HEK293T (cell line): ENCODE data around the gene PKD1L1.

Experiments used
- CTCF ChIA-PET: fragments of 350-600 bp; formaldehyde crosslinking; extraction: SDS; loops from one replicate; lab custom pipeline; 2021; ENCODE audit warnings: antibody characterized with exemption, inconsistent platforms; lab: Yijun Ruan, JAX
- POLR2A ChIA-PET: fragments of 350-600 bp; formaldehyde crosslinking; extraction: SDS; loops from one replicate; lab custom pipeline; 2020; ENCODE audit warnings: antibody characterized with exemption, inconsistent platforms; lab: Yijun Ruan, JAX
- DNase-seq: peaks from one replicate; pipeline ENCODE4 v3.0.0; 2012; ENCODE audit warnings: mixed read lengths; ENCODE audit errors: extremely low spot score
- ARNT ChIP-seq: fragments of 450-650 bp; IDR thresholded peaks from 2 replicates; pipeline ENCODE4 v1.6.1; 2017; ENCODE audit warnings: mild to moderate bottlenecking
- BHLHE40 ChIP-seq: fragments of 450-650 bp; IDR thresholded peaks from 2 replicates; pipeline ENCODE4 v1.6.1; 2016; ENCODE audit warnings: mild to moderate bottlenecking, moderate library complexity, borderline replicate concordance
- CTBP1 ChIP-seq: fragments of 450-650 bp; IDR thresholded peaks from 2 replicates; pipeline ENCODE4 v1.6.1; 2016; ENCODE audit warnings: borderline replicate concordance
- ELF4 ChIP-seq: fragments of 450-650 bp; IDR thresholded peaks from 2 replicates; pipeline ENCODE4 v1.6.1; 2017; ENCODE audit warnings: antibody characterized with exemption
- FOXA1 ChIP-seq: fragments of 450-650 bp; IDR thresholded peaks from 2 replicates; pipeline ENCODE4 v1.6.1; 2016; ENCODE audit warnings: mild to moderate bottlenecking
- FOXK2 ChIP-seq: fragments of 450-650 bp; IDR thresholded peaks from 2 replicates; pipeline ENCODE4 v1.6.1; 2016; ENCODE audit warnings: mild to moderate bottlenecking
- FOXM1 ChIP-seq: fragments of 450-650 bp; IDR thresholded peaks from 2 replicates; pipeline ENCODE4 v1.6.1; 2017; ENCODE audit warnings: mild to moderate bottlenecking, borderline replicate concordance
- HDGF ChIP-seq: fragments of 450-650 bp; IDR thresholded peaks from 2 replicates; pipeline ENCODE4 v1.6.1; 2017; ENCODE audit warnings: antibody characterized with exemption, borderline replicate concordance
- L3MBTL2 ChIP-seq: fragments of 450-650 bp; conservative IDR thresholded peaks from 2 replicates; pipeline ENCODE4 v1.6.1; 2016; ENCODE audit warnings: mild to moderate bottlenecking
- LEF1 ChIP-seq: fragments of 450-650 bp; IDR thresholded peaks from 2 replicates; pipeline ENCODE4 v1.6.1; 2017; ENCODE audit warnings: mild to moderate bottlenecking, borderline replicate concordance
- NFRKB ChIP-seq: fragments of 450-650 bp; IDR thresholded peaks from 2 replicates; pipeline ENCODE4 v1.6.1; 2016; ENCODE audit warnings: mild to moderate bottlenecking, moderate library complexity
- SP1 ChIP-seq: fragments of 450-650 bp; IDR thresholded peaks from 2 replicates; pipeline ENCODE4 v1.6.1; 2017
- SUZ12 ChIP-seq: fragments of 450-650 bp; IDR thresholded peaks from 2 replicates; pipeline ENCODE4 v1.6.1; 2016; ENCODE audit warnings: mild to moderate bottlenecking
- TARDBP ChIP-seq: fragments of 450-650 bp; IDR thresholded peaks from 2 replicates; pipeline ENCODE4 v1.6.1; 2016
- ZNF384 ChIP-seq: fragments of 450-650 bp; IDR thresholded peaks from 2 replicates; pipeline ENCODE4 v1.6.1; 2016
- TF ChIP-seq, protein P1 (sequence below): fragments of 450-650 bp; IDR thresholded peaks from 2 replicates; pipeline ENCODE4 v1.6.1; 2016

Gene PKD1L1, protein sequence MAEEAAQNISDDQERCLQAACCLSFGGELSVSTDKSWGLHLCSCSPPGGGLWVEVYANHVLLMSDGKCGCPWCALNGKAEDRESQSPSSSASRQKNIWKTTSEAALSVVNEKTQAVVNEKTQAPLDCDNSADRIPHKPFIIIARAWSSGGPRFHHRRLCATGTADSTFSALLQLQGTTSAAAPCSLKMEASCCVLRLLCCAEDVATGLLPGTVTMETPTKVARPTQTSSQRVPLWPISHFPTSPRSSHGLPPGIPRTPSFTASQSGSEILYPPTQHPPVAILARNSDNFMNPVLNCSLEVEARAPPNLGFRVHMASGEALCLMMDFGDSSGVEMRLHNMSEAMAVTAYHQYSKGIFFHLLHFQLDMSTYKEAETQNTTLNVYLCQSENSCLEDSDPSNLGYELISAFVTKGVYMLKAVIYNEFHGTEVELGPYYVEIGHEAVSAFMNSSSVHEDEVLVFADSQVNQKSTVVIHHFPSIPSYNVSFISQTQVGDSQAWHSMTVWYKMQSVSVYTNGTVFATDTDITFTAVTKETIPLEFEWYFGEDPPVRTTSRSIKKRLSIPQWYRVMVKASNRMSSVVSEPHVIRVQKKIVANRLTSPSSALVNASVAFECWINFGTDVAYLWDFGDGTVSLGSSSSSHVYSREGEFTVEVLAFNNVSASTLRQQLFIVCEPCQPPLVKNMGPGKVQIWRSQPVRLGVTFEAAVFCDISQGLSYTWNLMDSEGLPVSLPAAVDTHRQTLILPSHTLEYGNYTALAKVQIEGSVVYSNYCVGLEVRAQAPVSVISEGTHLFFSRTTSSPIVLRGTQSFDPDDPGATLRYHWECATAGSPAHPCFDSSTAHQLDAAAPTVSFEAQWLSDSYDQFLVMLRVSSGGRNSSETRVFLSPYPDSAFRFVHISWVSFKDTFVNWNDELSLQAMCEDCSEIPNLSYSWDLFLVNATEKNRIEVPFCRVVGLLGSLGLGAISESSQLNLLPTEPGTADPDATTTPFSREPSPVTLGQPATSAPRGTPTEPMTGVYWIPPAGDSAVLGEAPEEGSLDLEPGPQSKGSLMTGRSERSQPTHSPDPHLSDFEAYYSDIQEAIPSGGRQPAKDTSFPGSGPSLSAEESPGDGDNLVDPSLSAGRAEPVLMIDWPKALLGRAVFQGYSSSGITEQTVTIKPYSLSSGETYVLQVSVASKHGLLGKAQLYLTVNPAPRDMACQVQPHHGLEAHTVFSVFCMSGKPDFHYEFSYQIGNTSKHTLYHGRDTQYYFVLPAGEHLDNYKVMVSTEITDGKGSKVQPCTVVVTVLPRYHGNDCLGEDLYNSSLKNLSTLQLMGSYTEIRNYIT (N-terminal part only)

DNA sequence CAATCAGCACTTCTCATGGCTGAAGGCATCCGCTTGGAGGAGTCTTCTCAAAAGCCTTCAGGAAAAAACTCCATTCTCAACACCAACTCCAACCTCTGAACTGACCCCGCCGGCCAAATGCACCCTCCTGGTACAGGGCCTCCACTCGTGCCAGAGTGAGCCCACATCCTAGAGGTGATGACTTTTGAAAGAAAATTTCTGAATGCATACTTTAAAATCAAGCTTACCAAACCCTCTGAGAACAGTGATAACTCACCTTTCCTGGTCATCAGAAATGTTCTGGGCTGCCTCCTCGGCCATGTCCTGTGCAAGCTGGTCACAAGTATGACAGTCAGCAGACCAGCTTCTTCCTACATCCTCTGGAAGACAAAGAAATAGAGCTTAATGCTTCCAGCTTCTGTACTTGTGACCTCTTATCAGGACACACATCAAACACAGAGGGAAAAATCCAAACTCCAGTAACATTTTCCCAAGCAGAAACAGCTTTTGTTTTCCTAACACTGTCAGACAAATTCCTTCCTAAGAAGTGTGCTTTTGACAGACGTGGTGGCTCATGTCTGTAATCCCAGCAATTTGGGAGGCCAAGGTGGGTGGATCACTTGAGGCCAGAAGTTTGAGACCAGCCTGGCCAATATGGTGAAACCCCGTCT is at the start of gene PKD1L1:
TSS of gene PKD1L1 (minus strand) at position 326 of the 650 bp plus-strand sequence. CDS start at position 300, 26 bp downstream.
- TF ChIP-seq FOXM1 (no peak), SP1 (no peak), FOXK2 (no peak), L3MBTL2 (no peak), SUZ12 (no peak), ZNF384 (no peak), CTBP1 (no peak), ELF4 (no peak), ARNT (no peak), NFRKB (no peak), LEF1 (no peak), TARDBP (no peak), HDGF (no peak), FOXA1 (no peak), BHLHE40 (no peak)
- TF ChIP-seq, protein P1, sequence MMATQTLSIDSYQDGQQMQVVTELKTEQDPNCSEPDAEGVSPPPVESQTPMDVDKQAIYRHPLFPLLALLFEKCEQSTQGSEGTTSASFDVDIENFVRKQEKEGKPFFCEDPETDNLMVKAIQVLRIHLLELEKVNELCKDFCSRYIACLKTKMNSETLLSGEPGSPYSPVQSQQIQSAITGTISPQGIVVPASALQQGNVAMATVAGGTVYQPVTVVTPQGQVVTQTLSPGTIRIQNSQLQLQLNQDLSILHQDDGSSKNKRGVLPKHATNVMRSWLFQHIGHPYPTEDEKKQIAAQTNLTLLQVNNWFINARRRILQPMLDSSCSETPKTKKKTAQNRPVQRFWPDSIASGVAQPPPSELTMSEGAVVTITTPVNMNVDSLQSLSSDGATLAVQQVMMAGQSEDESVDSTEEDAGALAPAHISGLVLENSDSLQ, result no peak
- DNase-seq, result no peak
- POLR2A ChIA-PET, result no interaction called here
- CTCF ChIA-PET, result interaction anchor here (0.6 kb wide), 1 partner anchor 206 kb away, joined by 3 read pairs; no protein-coding TSS in a partner anchor

DNA sequence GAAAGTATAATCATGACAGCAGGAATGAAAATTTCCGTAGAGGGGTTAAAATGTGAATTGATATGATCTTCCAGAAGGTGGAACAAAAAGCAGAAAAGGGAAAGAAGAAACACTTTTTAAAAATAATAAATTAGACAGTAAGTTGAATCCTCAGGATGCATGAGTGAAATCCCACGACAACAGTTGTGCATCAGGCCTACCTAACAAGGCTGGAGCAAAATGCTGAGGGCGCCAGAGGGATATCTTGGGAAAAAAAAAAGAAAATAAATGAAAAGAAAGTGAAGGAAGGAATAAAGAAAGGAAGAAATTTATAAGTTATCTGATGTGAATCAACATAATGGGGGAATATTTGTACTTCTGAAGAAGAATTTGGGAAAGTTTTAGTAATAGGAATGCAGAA is 44.2 kb upstream of the PKD1L1 start:
- ChIA-PET POLR2A (no interaction called here), CTCF (no interaction called here)
- TF ChIP-seq FOXK2, result no peak
- TF ChIP-seq, protein P1, result no peak
- TF ChIP-seq ZNF384, result no peak
- TF ChIP-seq LEF1, result no peak
- no peak for DNase-seq

DNA sequence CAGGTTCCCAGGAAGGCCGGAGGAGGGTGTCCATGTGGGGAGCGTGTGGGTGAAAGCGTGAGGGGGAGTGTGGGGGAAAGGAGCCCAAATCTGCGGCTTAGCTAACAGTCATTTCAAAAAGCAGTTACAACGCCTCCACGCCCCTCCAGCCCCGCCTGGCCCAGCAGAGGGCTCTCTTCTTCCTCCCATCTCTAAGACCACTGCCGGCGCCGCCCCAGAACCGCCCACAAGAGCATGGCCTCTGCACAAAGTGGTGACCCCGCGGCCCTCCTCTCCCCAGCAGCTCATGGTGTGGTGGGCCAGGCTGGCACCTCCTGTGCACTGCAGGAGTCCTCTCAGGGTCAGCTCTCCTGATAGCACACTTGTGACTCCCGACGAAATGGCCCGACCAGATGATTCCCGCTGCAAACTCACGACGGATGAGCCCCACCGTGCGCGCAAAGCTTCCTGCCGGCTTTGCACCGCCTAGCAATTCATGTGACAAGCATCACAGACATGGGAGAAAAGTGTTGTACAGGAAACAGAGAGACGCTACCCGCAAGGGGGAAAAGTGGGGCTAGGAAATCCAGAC is 43.6 kb upstream of the PKD1L1 start:
- peak; percentile 46; the same call in 1 of the 2 replicates for TF ChIP-seq L3MBTL2
- TF ChIP-seq HDGF, result no peak
- peak; percentile 57 for DNase-seq
- CTCF ChIA-PET, result no interaction called here
- POLR2A ChIA-PET, result no interaction called here

DNA sequence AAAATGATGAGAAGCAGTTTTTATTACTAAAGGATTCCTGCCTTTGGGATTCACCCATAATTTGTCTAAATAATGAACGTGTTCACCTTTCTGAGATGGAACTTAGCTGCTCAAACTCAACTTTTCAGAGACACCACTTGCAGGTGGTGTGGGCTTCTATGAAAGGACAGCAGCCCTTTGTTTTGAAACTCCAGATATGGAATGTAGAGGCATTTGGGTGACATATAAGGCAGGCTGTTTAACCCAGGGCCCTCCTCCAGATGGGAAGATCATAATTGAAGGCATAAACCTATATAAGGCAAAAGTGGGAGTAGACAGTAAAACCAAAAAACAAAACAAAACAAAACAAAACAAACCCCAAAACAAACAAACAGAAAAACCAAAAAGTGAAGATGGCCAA is 43.0 kb upstream of the PKD1L1 start:
- POLR2A ChIA-PET, result no interaction called here

More for the DNA sequence above, 43.0 kb upstream of the PKD1L1 start:
- CTCF ChIA-PET, result no interaction called here
- TF ChIP-seq SUZ12 (no peak), SP1 (no peak), ARNT (no peak), ZNF384 (no peak), BHLHE40 (no peak), FOXK2 (no peak), L3MBTL2 (no peak), FOXA1 (no peak), HDGF (no peak), FOXM1 (no peak), TARDBP (no peak), CTBP1 (no peak), LEF1 (no peak), NFRKB (no peak), ELF4 (no peak)
- TF ChIP-seq, protein P1, result no peak
- no peak for DNase-seq
